IMR-90 (cell line): ENCODE measurements around the gene ZNF200. TPM values are rescaled to one million over a fixed set of nuclear protein-coding genes. Genes with fewer than 3 reads are reported as not detected.

Source experiments
- ATAC-seq: fragments of 200-7000 bp; cut with Tn5 transposase; 2 replicates; pipeline ENCODE4 v1.9.1; 2020; ENCODE audit warnings: low read depth, mild to moderate bottlenecking, moderate library complexity
- BruUV-seq: library from RNA; stranded (reverse); fragments of 400-500 nt; replicated peaks from 2 replicates; lab custom pipeline; 2021; lab: Mats Ljungman, UMichigan
- CTCF ChIA-PET: fragments of 300-600 bp; formaldehyde crosslinking; extraction: SDS; loops from one replicate; lab custom pipeline; 2021; ENCODE audit warnings: antibody characterized with exemption; lab: Yijun Ruan, JAX
- POLR2A ChIA-PET: fragments of 300-600 bp; sonication (Branson Sonifier 250); formaldehyde crosslinking; loops from one replicate; lab custom pipeline; 2022; ENCODE audit warnings: antibody characterized with exemption; ENCODE audit not compliant: unreplicated experiment; lab: Charles Lee
- DNase-seq: peaks from one replicate; pipeline ENCODE4 v3.0.0; 2013
- H2AFZ ChIP-seq: replicated peaks from 2 replicates; pipeline ENCODE3; 2013; ENCODE audit warnings: low read length, mild to moderate bottlenecking; ENCODE audit not compliant: poor library complexity
- H2AK5ac ChIP-seq: 2 replicates; pipeline ENCODE4 v1.6.1; 2013; ENCODE audit warnings: low read depth, low read length, inconsistent platforms
- H2AK9ac ChIP-seq: replicated peaks from 2 replicates; pipeline ENCODE3; 2013; ENCODE audit warnings: mild to moderate bottlenecking, low read depth, low read length, moderate library complexity; ENCODE audit not compliant: poor library complexity
- H2BK120ac ChIP-seq: 2 replicates; pipeline ENCODE4 v1.6.1; 2013; ENCODE audit warnings: low read depth, low read length, inconsistent platforms
- H2BK15ac ChIP-seq: 3 replicates; pipeline ENCODE4 v1.6.1; 2013; ENCODE audit warnings: low read depth, low read length, inconsistent platforms
- H2BK20ac ChIP-seq: 2 replicates; pipeline ENCODE4 v1.6.1; 2013; ENCODE audit warnings: low read depth, mild to moderate bottlenecking, inconsistent platforms, low read length, moderate library complexity
- H2BK5ac ChIP-seq: 2 replicates; pipeline ENCODE4 v1.6.1; 2013; ENCODE audit warnings: mild to moderate bottlenecking, low read depth, low read length, inconsistent platforms; ENCODE audit not compliant: poor library complexity, severe bottlenecking
- H3K14ac ChIP-seq: replicated peaks from 2 replicates; pipeline ENCODE4 v1.6.1; 2013; ENCODE audit warnings: low read depth, low read length, inconsistent platforms
- H3K18ac ChIP-seq: 2 replicates; pipeline ENCODE4 v1.6.1; 2013; ENCODE audit warnings: low read depth, low read length, control low read depth
- H3K23ac ChIP-seq: 2 replicates; pipeline ENCODE4 v1.6.1; 2013; ENCODE audit warnings: low read depth, low read length, inconsistent platforms
- H3K27ac ChIP-seq: 2 replicates; pipeline ENCODE4 v1.5.1; 2013; ENCODE audit warnings: mild to moderate bottlenecking, control low read depth, low read length; ENCODE audit not compliant: insufficient read depth
- H3K27me3 ChIP-seq: 2 replicates; pipeline ENCODE4 v1.6.1; 2013; ENCODE audit warnings: low read length; ENCODE audit not compliant: control insufficient read depth, insufficient read depth
- H3K36me3 ChIP-seq: 2 replicates; pipeline ENCODE4 v1.6.1; 2013; ENCODE audit warnings: low read length, mixed read lengths; ENCODE audit not compliant: control insufficient read depth, insufficient read depth
- H3K4ac ChIP-seq: 2 replicates; pipeline ENCODE4 v1.6.1; 2013; ENCODE audit warnings: low read depth, low read length, inconsistent platforms
- H3K4me1 ChIP-seq: 2 replicates; pipeline ENCODE4 v1.6.1; 2013; ENCODE audit warnings: low read length, mixed read lengths; ENCODE audit not compliant: control insufficient read depth, insufficient read depth
- H3K4me2 ChIP-seq: 2 replicates; pipeline ENCODE4 v1.6.1; 2013; ENCODE audit warnings: low read depth, mild to moderate bottlenecking, control low read depth, low read length, moderate library complexity
- H3K4me3 ChIP-seq: 2 replicates; pipeline ENCODE4 v1.5.1; 2013; ENCODE audit warnings: low read depth, mild to moderate bottlenecking, control low read depth, low read length, moderate library complexity; ENCODE audit not compliant: insufficient read depth
- H3K56ac ChIP-seq: 2 replicates; pipeline ENCODE4 v1.6.1; 2013; ENCODE audit warnings: low read length, inconsistent platforms; ENCODE audit not compliant: insufficient read depth; ENCODE audit errors: extremely low read depth
- H3K79me1 ChIP-seq, 2 experiments: 2 replicates each; pipeline ENCODE4 v1.6.1; 2013; ENCODE audit warnings: low read length in 2 of 2, inconsistent platforms in 1 of 2, low read depth in 1 of 2
- H3K9ac ChIP-seq: 2 replicates; pipeline ENCODE4 v1.6.1; 2013; ENCODE audit warnings: low read depth, low read length, control low read depth
- H3K9me1 ChIP-seq: 2 replicates; pipeline ENCODE4 v1.6.1; 2013; ENCODE audit warnings: low read length, inconsistent platforms; ENCODE audit not compliant: insufficient read depth
- H3K9me3 ChIP-seq: 2 replicates; pipeline ENCODE4 v1.6.1; 2013; ENCODE audit warnings: low read length; ENCODE audit not compliant: control insufficient read depth, insufficient read depth
- H4K20me1 ChIP-seq: 2 replicates; pipeline ENCODE4 v1.6.1; 2013; ENCODE audit warnings: low read length, inconsistent platforms; ENCODE audit not compliant: insufficient read depth
- H4K5ac ChIP-seq: 2 replicates; pipeline ENCODE4 v1.6.1; 2013; ENCODE audit warnings: mild to moderate bottlenecking, low read depth, low read length, control low read depth
- H4K8ac ChIP-seq, 2 experiments: 2 replicates each; pipeline ENCODE4 v1.6.1; 2013; ENCODE audit warnings: low read depth in 2 of 2, low read length in 2 of 2, control low read depth in 1 of 2, inconsistent platforms in 1 of 2
- H4K91ac ChIP-seq: 2 replicates; pipeline ENCODE4 v1.6.1; 2013; ENCODE audit warnings: low read depth, low read length, inconsistent platforms; ENCODE audit not compliant: insufficient read depth
- BHLHE40 ChIP-seq: fragments of 150-350 bp; IDR thresholded peaks from 2 replicates; pipeline ENCODE4 v1.6.1; 2016; ENCODE audit warnings: mild to moderate bottlenecking, low read depth, low read length
- CEBPB ChIP-seq: IDR thresholded peaks from 2 replicates; pipeline ENCODE4 v1.6.1; 2012; ENCODE audit warnings: low read depth, low read length, improper control_type of control experiment
- CHD1 ChIP-seq: IDR thresholded peaks from 2 replicates; pipeline ENCODE4 v1.6.1; 2012; ENCODE audit warnings: low read depth, low read length, improper control_type of control experiment
- FOS ChIP-seq: fragments of 150-350 bp; IDR thresholded peaks from 2 replicates; pipeline ENCODE4 v1.6.1; 2016; ENCODE audit warnings: low read depth, low read length
- MAFK ChIP-seq: IDR thresholded peaks from 2 replicates; pipeline ENCODE4 v1.6.1; 2012; ENCODE audit warnings: low read depth, low read length, improper control_type of control experiment
- MAZ ChIP-seq: IDR thresholded peaks from 2 replicates; pipeline ENCODE4 v1.6.1; 2012; ENCODE audit warnings: low read depth, mild to moderate bottlenecking, low read length, improper control_type of control experiment, moderate library complexity, borderline replicate concordance
- MXI1 ChIP-seq: IDR thresholded peaks from 2 replicates; pipeline ENCODE4 v1.6.1; 2012; ENCODE audit warnings: low read depth, mild to moderate bottlenecking, low read length, moderate library complexity, borderline replicate concordance
- NFE2L2 ChIP-seq: fragments of 150-350 bp; IDR thresholded peaks from 2 replicates; pipeline ENCODE4 v1.6.1; 2016; ENCODE audit warnings: low read depth, mild to moderate bottlenecking, low read length
- POLR2A ChIP-seq: IDR thresholded peaks from 2 replicates; pipeline ENCODE4 v1.6.1; 2012; ENCODE audit warnings: mild to moderate bottlenecking, low read depth, low read length
- RAD21 ChIP-seq: IDR thresholded peaks from 2 replicates; pipeline ENCODE4 v1.6.1; 2012; ENCODE audit warnings: low read length, improper control_type of control experiment
- RCOR1 ChIP-seq: IDR thresholded peaks from 2 replicates; pipeline ENCODE4 v1.6.1; 2012; ENCODE audit warnings: mild to moderate bottlenecking, low read length, improper control_type of control experiment; ENCODE audit not compliant: insufficient replicate concordance
- RFX5 ChIP-seq: IDR thresholded peaks from 2 replicates; pipeline ENCODE4 v1.8.0; 2012; ENCODE audit warnings: low read depth, mild to moderate bottlenecking, low read length, moderate library complexity
- SMC3 ChIP-seq: fragments of 150-350 bp; IDR thresholded peaks from 2 replicates; pipeline ENCODE4 v1.6.1; 2016; ENCODE audit warnings: low read depth, mild to moderate bottlenecking, antibody characterized with exemption, low read length, moderate library complexity
- WGBS, 2 experiments: methylation state at CpG; one replicate each; pipeline versions ENCODE4 v1.1.5 to v1.1.7; 2013; ENCODE audit warnings: missing lambda C conversion rate in 2 of 2; ENCODE audit not compliant: insufficient read length in 1 of 2; ENCODE audit errors: extremely low coverage in 2 of 2; 5-methylcytosine and 5-hydroxymethylcytosine counted together
- dilution Hi-C: fragments of 300-500 bp; cut with HindIII; formaldehyde crosslinking; loops from one replicate; pipeline ENCODE4 v1.14.3; 2018; ENCODE audit warnings: low sequenced_read_pairs; ENCODE audit not compliant: unreplicated experiment
- in situ Hi-C: fragments of 300-500 bp; cut with MboI; formaldehyde crosslinking; loops from 3 replicates; pipeline ENCODE4 v1.14.3; 2019; ENCODE audit warnings: low sequenced_read_pairs, inconsistent platforms, mixed read lengths
- intact Hi-C: fragments of 100-400 bp; cut with micrococcal nuclease; formaldehyde crosslinking; loops from 2 replicates; pipeline ENCODE4 v1.10.0; 2022
- polyA plus RNA-seq, 3 experiments: library from polyadenylated mRNA; depleted of rRNA; stranded (reverse); fragments of >200 nt; gene quantifications; 2 replicates each; pipeline ENCODE4 v1.2.3, GENCODE V29; 2012; ENCODE audit warnings: low replicate concordance in 1 of 3
- total RNA-seq: library from RNA; depleted of rRNA; stranded (reverse); fragments of >200 nt; gene quantifications from 2 replicates; pipeline ENCODE4 v1.2.3, GENCODE V29; 2012
- TF ChIP-seq, protein P1 (sequence below): fragments of 150-350 bp; IDR thresholded peaks from 2 replicates; pipeline ENCODE4 v1.6.1; 2016; ENCODE audit warnings: low read depth, mild to moderate bottlenecking, low read length, moderate library complexity, borderline replicate concordance
- TF ChIP-seq, protein P2 (sequence below): fragments of 150-350 bp; IDR thresholded peaks from 2 replicates; pipeline ENCODE4 v1.6.1; 2017; ENCODE audit warnings: mild to moderate bottlenecking, antibody characterized with exemption, low read length, low read depth
- TF ChIP-seq, protein P3 (sequence below): conservative IDR thresholded peaks from 2 replicates; pipeline ENCODE4 v1.5.1; 2012; ENCODE audit warnings: mild to moderate bottlenecking, low read depth, low read length, improper control_type of control experiment

The ZNF200 gene
- total and polyA plus RNA-seq, 2 of the 4 experiments (the other 2 are of a cell fraction) = 3.7 to 7.5 TPM

DNA sequence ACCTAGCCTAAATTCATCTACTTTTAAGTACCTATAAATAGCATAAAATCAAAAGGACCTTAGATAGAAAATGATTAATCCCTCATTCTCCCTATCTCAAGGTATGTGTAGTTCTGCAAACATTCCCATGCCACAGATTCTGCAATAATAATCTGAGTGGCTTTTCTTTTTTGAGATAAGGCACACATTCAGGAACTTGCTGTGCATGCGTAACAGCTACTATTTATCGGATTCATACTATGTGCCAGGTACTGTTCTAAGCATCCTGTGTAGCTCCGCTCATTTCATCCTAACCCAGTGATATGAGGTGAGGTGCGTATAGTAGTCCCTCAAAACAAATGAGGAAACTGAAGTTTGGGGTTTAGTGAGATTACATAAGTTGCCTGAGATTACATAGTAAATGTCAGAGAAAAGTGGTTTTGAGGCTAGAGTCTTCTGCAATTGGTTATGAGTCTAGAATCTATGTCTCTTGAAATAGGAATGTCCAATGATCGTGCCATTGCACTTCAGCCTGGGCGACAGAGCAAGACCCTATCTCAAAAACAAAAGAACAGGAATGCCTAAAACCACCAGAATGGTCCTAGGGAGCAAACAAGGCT is 46.4 kb upstream of the ZNF200 start:
- Histone ChIP-seq H2BK120ac (no peak overlapping the region), H2AK9ac (no peak overlapping the region), H3K18ac (no peak overlapping the region), H2AFZ (no peak overlapping the region), H3K9me1 (no peaks in the 10 kb centered on the region), H3K4me3 (no peak overlapping the region), H3K4me1 (peaks cover 6% of the 10 kb centered on the region; the same call in 1 of the 2 replicates), H2BK20ac (no peak overlapping the region), H4K5ac (no peak overlapping the region), H2BK15ac (no peak overlapping the region), H3K79me1 (peaks cover 8 to 36% of the 10 kb centered on the region in 2 experiments), H3K14ac (no peak overlapping the region), H2BK5ac (no peak overlapping the region), H3K9ac (no peak overlapping the region), H2AK5ac (no peak overlapping the region), H3K23ac (no peak overlapping the region; the same call in 1 of the 2 replicates), H3K27ac (no peak overlapping the region), H3K56ac (no peak overlapping the region), H3K27me3 (peaks cover 3% of the 10 kb centered on the region), H4K20me1 (peaks cover 19% of the 10 kb centered on the region), H3K4me2 (no peak overlapping the region), H4K91ac (no peak overlapping the region), H3K9me3 (peaks cover 3% of the 10 kb centered on the region; the same call in 1 of the 2 replicates), H3K36me3 (peaks cover 8% of the 10 kb centered on the region), H3K4ac (no peak overlapping the region), H4K8ac (peak overlapping the region in 1 of 2 experiments; percentile 57; a peak in 1 of 4 replicates)
- no peak for TF ChIP-seq NFE2L2
- no peak for TF ChIP-seq BHLHE40
- TF ChIP-seq RFX5 = no peak
- no peak for TF ChIP-seq SMC3
- TF ChIP-seq MXI1 = no peak
- TF ChIP-seq, protein P1, sequence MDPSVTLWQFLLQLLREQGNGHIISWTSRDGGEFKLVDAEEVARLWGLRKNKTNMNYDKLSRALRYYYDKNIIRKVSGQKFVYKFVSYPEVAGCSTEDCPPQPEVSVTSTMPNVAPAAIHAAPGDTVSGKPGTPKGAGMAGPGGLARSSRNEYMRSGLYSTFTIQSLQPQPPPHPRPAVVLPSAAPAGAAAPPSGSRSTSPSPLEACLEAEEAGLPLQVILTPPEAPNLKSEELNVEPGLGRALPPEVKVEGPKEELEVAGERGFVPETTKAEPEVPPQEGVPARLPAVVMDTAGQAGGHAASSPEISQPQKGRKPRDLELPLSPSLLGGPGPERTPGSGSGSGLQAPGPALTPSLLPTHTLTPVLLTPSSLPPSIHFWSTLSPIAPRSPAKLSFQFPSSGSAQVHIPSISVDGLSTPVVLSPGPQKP = no peak
- no peak for TF ChIP-seq RAD21
- TF ChIP-seq, protein P2, sequence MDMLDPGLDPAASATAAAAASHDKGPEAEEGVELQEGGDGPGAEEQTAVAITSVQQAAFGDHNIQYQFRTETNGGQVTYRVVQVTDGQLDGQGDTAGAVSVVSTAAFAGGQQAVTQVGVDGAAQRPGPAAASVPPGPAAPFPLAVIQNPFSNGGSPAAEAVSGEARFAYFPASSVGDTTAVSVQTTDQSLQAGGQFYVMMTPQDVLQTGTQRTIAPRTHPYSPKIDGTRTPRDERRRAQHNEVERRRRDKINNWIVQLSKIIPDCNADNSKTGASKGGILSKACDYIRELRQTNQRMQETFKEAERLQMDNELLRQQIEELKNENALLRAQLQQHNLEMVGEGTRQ = no peak
- no peak for TF ChIP-seq POLR2A
- no peak for TF ChIP-seq CEBPB
- no peak for TF ChIP-seq FOS
- no peak for TF ChIP-seq MAZ
- TF ChIP-seq MAFK = no peak
- TF ChIP-seq CHD1 = no peak
- TF ChIP-seq, protein P3, sequence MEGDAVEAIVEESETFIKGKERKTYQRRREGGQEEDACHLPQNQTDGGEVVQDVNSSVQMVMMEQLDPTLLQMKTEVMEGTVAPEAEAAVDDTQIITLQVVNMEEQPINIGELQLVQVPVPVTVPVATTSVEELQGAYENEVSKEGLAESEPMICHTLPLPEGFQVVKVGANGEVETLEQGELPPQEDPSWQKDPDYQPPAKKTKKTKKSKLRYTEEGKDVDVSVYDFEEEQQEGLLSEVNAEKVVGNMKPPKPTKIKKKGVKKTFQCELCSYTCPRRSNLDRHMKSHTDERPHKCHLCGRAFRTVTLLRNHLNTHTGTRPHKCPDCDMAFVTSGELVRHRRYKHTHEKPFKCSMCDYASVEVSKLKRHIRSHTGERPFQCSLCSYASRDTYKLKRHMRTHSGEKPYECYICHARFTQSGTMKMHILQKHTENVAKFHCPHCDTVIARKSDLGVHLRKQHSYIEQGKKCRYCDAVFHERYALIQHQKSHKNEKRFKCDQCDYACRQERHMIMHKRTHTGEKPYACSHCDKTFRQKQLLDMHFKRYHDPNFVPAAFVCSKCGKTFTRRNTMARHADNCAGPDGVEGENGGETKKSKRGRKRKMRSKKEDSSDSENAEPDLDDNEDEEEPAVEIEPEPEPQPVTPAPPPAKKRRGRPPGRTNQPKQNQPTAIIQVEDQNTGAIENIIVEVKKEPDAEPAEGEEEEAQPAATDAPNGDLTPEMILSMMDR = no peak
- TF ChIP-seq RCOR1 = no peak
- WGBS, 2 experiments = no CpG with 5 or more reads among the region's 6 CpGs
- dilution Hi-C loops (no loop called here), in situ Hi-C loops (no loop called here), intact Hi-C loops (loop anchor here (10.0 kb wide), 1 partner anchor 223 kb away; the partner anchor contains the start of gene CLUAP1)
- DNase-seq (no peak), ATAC-seq (no peak)
- CTCF ChIA-PET = no interaction called here
- POLR2A ChIA-PET = no interaction called here
- BruUV-seq = no TSS peak
